Esophagus squamous epithelium (tissue), 4 donors: Measurements from ENCODE around the gene FOXL3.

Source experiments
- POLR2A ChIP-seq, 4 donors: fragments of 450-650 bp; IDR thresholded peaks; one replicate each; pipeline ENCODE4 v1.6.1; 2017; ENCODE audit warnings: antibody characterized with exemption in 4 of 4, mild to moderate bottlenecking in 4 of 4, moderate library complexity in 3 of 4
- TF ChIP-seq, protein P1 (sequence below), 6 experiments: fragments of 450-650 bp in 4 of 6; fragments of 200-600 bp in 2 of 6; sonication (generic) in 2 of 6; IDR thresholded peaks; one replicate each; pipeline ENCODE4 v1.5.1; 2016 to 2019; ENCODE audit warnings: antibody characterized with exemption in 6 of 6, mild to moderate bottlenecking in 4 of 6, moderate library complexity in 4 of 6

DNA sequence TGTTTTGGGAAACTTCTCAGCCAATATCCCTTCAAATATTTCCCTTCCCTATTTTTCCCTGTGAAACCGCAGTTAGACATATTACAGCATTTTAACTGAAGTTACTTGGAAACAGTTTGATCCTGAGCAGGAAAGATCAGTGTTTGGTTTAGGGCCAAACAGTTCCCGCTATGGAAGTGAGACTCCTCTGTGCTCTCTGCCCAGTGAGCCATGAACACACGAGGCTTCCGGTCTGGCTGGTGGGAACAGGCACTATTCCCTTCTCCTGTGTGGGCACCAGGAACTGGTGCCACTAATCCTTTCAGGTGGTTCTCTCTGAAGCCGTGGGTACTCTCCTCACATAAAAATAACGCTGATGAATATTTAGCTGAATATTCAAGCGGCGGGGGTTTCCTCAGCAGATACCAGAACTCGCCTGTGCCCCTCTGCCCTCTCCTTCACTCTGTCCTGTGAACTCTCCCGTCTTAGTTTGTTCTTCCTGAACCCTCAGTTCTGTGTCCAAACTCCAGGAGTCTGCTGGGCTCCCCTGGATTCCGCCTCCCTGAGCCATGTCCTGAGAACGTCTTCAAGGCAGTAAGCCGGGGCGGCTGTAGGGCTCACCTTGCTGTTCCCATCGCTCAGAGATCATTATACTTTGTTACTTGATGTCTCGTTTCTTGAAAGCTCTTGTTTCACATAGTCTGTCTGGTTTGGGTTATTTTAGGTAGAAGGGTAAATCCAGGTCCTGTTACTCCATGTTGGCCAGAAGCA, 25.7 kb downstream of the FOXL3 start:
- TF ChIP-seq, protein P1, sequence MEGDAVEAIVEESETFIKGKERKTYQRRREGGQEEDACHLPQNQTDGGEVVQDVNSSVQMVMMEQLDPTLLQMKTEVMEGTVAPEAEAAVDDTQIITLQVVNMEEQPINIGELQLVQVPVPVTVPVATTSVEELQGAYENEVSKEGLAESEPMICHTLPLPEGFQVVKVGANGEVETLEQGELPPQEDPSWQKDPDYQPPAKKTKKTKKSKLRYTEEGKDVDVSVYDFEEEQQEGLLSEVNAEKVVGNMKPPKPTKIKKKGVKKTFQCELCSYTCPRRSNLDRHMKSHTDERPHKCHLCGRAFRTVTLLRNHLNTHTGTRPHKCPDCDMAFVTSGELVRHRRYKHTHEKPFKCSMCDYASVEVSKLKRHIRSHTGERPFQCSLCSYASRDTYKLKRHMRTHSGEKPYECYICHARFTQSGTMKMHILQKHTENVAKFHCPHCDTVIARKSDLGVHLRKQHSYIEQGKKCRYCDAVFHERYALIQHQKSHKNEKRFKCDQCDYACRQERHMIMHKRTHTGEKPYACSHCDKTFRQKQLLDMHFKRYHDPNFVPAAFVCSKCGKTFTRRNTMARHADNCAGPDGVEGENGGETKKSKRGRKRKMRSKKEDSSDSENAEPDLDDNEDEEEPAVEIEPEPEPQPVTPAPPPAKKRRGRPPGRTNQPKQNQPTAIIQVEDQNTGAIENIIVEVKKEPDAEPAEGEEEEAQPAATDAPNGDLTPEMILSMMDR (IDR thresholded peaks at IDR 0.05), result no peak
- TF ChIP-seq POLR2A (IDR thresholded peaks at IDR 0.05), result no peak
